Stimulated activated CD4-positive, alpha-beta T cell treated with anti-CD3 and anti-CD28 coated beads, Interleukin-1b, Interleukin-23, amount 100 ng/mL, for 1 hour (primary cell): ENCODE results near the gene RHBG.

Source experiments
- DNase-seq, 2 donors: peaks; one replicate each; pipeline ENCODE4 v3.0.0-alpha.2; 2020; ENCODE audit warnings: low read depth in 2 of 2

RHBG gene

GRCh38 chr1:156386134-156386901, 17.3 kb downstream of the RHBG start:
- no peak for DNase-seq

DNA sequence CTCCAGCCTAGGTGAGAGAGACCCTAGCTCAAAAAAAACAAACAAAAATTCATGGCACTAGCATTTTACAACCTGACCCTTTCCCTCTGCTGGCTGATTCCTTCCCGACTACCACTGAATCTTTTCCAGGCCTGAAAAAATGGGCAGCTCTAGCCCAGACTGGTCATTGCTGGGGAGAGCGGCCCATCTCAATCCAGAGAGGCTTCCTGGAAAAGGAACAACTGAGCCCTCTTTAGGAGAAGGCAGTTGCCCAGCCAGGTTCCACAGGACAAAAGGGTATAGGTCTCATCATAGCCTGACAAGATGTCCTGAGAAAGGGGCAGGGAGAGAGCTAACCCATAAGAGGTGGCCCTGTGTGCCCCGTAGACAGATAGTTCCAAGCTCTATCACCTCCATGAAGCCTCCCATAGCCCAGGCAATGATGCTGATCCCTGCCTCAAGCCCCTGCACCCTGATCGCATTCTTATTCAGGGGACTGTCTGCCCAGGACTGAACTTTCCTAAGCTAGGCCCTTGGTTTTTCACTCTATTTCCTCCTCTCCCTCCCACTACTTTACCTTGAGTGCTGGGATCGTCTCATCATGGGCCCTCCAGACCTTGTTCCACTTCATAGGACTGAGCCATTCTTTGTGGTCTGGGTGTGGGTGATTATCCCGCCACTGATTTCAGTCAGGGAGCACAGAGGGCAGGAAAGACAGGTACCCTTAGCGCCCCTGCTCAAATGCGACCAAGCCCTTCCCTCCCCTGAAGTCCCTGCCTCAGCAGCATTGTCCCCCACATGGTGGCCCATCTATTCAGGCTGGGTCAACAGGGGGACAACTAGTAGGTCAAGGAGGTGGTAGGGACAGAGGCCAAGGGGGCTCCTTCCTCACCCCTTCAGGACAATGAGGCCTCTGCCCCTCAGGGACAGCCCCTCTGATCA, 18.2 kb downstream of the RHBG start:
- no peak for DNase-seq

DNA sequence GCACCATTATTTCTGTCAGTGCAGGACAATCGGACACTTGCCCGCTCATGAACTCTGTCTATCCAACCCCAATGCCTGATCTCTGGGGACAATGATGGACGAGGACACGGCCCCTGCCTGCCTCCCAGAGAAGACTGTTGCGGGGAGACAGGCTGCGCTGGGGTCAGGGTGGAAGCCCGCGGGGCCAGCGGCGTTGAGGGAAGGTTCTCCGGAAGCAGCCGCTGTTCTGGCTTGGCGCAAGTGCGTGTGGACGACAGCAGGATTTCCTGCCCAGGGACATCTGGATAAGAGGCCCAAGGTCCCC, 18.8 kb downstream of the RHBG start:
- DNase-seq, result no peak

GRCh38 chr1:156388174-156389137, 19.4 kb downstream of the RHBG start:
- no peak for DNase-seq

- DNase-seq, result no peak
These were observed 20.3 kb downstream of the RHBG start for GRCh38 chr1:156389311-156389710.

DNA sequence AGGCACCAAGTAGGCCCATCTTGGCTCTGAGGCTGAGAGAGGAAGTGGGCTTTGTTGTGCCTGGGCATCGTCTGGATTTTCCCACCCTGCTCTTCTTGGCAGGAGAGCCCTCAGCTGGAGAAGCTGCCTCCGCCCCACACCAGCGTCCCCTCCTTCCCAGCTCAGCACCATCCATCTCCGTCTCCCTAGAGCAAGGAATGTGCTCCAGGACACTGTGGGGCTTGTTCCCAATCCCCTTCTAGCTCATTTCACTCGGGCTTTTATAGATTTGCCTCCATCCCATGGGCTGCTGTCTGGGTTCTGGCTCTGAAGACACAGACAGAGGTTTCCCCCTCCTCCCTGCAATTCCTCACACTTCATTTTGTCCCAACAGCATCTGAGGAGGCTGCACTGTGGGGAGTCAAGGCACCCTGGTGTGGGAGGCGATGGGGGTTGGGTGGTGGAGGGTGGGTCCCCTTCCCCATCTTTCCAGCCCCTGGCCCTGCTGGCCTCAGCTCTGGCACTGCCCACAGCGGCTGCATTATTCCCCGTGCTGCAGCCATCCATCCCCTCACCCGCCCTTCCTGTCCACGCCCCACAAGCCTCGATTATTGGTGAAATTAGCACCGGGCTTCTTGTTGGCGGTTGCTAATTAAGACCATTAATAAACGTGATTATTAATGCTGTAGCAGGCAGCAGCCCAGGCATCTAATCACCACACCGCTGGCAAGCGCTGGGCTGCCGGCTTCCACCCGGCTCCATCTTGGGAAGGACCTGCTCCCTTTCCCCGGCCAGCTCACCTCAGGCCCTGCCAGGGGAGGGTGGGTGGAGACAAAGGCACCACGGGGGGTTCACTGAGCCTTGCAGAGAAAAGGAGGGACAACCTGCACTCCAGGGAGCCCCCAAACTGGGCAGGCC, 21.7 kb downstream of the RHBG start:
- no peak for DNase-seq

DNA sequence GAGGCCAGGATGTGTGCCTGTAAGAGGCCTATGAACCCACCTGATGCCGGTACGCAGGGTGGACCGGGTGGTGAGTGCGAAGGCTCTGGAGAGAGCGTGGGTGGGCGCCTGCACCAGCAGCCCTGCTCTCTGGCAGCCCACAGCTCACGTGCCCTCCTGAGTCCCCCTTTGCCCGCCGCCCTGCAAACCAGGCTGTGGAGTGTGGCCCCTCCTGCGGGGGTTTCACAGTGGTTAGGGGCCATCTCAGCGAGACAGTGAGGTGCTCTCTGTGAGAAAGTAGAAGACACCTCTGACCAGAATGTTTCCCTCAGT, 22.3 kb downstream of the RHBG start:
- no peak for DNase-seq

GRCh38 chr1:156391701-156392100, 22.7 kb downstream of the RHBG start:
- DNase-seq, result no peak

DNA sequence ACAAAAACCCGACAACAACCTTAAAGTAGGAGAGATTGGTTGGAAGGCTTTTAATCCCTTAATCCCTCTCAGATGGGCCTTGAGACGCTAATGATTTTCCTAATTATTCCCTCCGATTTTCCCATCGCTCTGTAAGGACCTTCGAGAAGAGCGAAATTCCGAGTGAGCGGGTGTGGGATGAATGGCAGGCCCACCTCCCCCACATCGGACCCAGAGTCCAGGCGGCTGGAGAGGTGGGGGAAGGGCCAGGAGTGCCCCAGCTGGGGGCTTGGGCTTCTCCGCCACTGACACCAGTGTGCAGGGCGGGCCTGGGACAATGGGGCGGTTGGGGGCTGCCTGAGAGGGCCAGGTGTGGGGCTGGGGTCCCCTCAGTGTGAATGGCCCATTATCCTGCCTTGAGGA, 23.4 kb downstream of the RHBG start:
- no peak for DNase-seq

DNA sequence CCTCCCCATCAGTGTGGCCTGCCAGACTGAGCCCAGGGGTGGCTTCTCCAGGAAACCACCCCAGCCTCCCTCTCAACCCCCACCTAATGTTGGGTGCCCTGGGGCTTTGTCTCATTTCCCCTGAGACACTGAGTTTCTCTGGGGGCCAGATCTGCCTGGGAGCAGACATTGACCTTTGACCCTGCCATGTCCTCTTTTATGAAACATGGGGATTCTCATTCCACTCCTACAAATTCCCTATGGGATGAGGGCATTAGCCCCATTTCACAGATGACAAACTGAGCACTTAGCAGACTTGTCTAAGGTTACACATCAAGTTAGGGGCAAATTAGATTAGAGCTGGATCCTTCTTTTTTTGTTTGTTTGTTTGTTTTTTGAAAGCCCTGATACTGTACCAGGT, 24.1 kb downstream of the RHBG start:
- no peak for DNase-seq

- no peak for DNase-seq
These were observed 25.1 kb downstream of the RHBG start for GRCh38 chr1:156394082-156394481.

GRCh38 chr1:156394835-156395461, 25.9 kb downstream of the RHBG start:
- no peak for DNase-seq

DNA sequence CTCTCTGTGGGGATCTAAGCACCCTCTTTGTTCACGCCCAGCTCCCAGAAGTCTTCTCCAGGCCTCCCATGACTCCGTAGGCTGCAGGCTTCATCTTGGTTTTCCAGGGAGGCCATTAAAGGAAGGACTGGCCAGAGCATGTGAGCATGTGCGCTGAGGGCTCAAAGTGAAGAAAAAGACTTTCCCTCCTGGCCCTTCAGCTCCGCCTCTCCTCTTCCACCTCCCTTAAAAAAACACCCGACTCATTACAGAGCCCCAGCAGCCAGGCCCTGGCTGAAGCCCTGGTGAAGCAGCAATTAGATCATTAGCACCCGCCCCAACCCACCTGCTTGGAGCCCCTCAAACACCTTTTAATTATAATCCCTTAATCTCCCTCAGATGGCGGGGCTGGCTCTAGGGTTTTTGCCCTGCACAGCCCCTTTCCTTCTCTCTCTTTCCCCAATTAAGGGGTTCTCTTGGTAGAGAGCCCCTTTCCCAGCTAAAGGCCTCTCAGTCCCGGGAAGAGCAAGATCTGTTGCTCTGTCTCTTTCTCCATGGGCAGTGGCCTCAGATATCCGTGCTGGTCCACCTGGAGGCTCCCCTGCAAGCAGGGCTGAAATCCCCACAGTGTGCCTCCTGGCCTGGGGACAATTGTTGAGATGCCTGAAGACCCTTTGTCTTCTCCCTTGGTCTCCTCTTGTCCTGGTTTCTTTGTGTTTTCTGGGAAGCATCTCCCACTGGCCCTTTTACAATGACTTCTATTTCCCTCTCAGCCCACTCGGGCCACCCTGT, 30.5 kb downstream of the RHBG start:
- DNase-seq, result no peak

GRCh38 chr1:156400191-156400935, 31.4 kb downstream of the RHBG start:
- no peak for DNase-seq

- DNase-seq, result no peak
These were observed 32.1 kb downstream of the RHBG start for GRCh38 chr1:156401041-156401574.

- DNase-seq, result no peak
These were observed 32.7 kb downstream of the RHBG start for GRCh38 chr1:156401681-156402081.

GRCh38 chr1:156402331-156403020, 33.5 kb downstream of the RHBG start:
- DNase-seq, result no peak

DNA sequence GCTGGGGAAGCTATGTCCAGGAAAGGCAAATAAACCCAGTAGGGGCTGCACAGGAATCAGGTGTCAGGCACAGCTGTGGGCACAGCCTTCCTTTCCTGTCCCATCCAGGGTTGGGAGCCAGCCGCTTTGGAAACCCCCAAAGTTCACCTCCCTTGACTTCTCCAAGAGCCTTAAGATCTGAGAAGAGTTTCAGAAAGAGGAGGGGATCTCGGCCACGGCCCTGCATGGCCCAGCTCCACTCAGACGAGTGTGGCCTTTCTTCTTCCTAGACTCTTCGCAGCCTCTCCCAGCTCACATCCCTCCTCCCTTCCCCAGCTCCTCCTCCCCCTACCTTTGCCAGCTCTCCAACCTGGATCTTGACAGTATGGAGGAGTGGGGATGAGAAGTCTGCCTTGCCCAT, 36.7 kb downstream of the RHBG start:
- DNase-seq, result no peak
